ENCODE results near the gene ZNF496. TPM values are rescaled to one million over a fixed set of nuclear protein-coding genes. Genes with fewer than 3 reads are reported as not detected.
"Not testable (repeated sequence)": the region's sequence is repeated elsewhere in the genome, so short reads cannot be mapped to it uniquely, and the experiment has no call there.

ZNF496 gene
- polyA plus RNA-seq, 4 donors = 31.0 to 45.1 (median 35.9) TPM

- no peak for DNase-seq (ENCODE audit: low read depth in 4 of 4, low spot score in 3 of 4)
Observed at GRCh38 chr1:247296599-247297180, 35.0 kb downstream of the ZNF496 start.

GRCh38 chr1:247295746-247296145 is 35.9 kb downstream of the ZNF496 start:
- no peak for DNase-seq (ENCODE audit: low read depth in 4 of 4, low spot score in 3 of 4)

GRCh38 chr1:247295274-247295684 is 36.4 kb downstream of the ZNF496 start:
- DNase-seq (ENCODE audit: low read depth in 4 of 4, low spot score in 3 of 4) = no peak

GRCh38 chr1:247294282-247294681 is 37.4 kb downstream of the ZNF496 start:
- DNase-seq (ENCODE audit: low read depth in 4 of 4, low spot score in 3 of 4) = no peak

- no peak for DNase-seq (ENCODE audit: low read depth in 4 of 4, low spot score in 3 of 4)
Observed at GRCh38 chr1:247293047-247293446, 38.6 kb downstream of the ZNF496 start.

- DNase-seq (ENCODE audit: low read depth in 4 of 4, low spot score in 3 of 4) = no peak
Observed at GRCh38 chr1:247291833-247292561, 39.7 kb downstream of the ZNF496 start.

- no peak for DNase-seq (ENCODE audit: low read depth in 4 of 4, low spot score in 3 of 4)
Observed at GRCh38 chr1:247291161-247291560, 40.5 kb downstream of the ZNF496 start.

- DNase-seq (ENCODE audit: low read depth in 4 of 4, low spot score in 3 of 4) = no peak
Observed at GRCh38 chr1:247290576-247290975, 41.1 kb downstream of the ZNF496 start.

- not testable (repeated sequence) for DNase-seq (ENCODE audit: low read depth in 4 of 4, low spot score in 3 of 4)
Observed at GRCh38 chr1:247289274-247289892, 42.3 kb downstream of the ZNF496 start.

- no peak for DNase-seq (ENCODE audit: low read depth in 4 of 4, low spot score in 3 of 4)
Observed at GRCh38 chr1:247288341-247288740, 43.3 kb downstream of the ZNF496 start.

- no peak for DNase-seq (ENCODE audit: low read depth in 4 of 4, low spot score in 3 of 4)
Observed at GRCh38 chr1:247287460-247287859, 44.2 kb downstream of the ZNF496 start.

- DNase-seq (ENCODE audit: low read depth in 4 of 4, low spot score in 3 of 4) = no peak
Observed at GRCh38 chr1:247286134-247286670, 45.5 kb downstream of the ZNF496 start.

GRCh38 chr1:247281001-247281574 is 50.6 kb downstream of the ZNF496 start:
- no peak for DNase-seq (ENCODE audit: low read depth in 4 of 4, low spot score in 3 of 4)

GRCh38 chr1:247277191-247277590 is 54.5 kb downstream of the ZNF496 start:
- no peak for DNase-seq (ENCODE audit: low read depth in 4 of 4, low spot score in 3 of 4)

- DNase-seq (ENCODE audit: low read depth in 4 of 4, low spot score in 3 of 4) = no peak
Observed at GRCh38 chr1:247274605-247275256, 56.9 kb downstream of the ZNF496 start.

- no peak for DNase-seq (ENCODE audit: low read depth in 4 of 4, low spot score in 3 of 4)
Observed at GRCh38 chr1:247273013-247273412, 58.7 kb downstream of the ZNF496 start.

- no peak for DNase-seq (ENCODE audit: low read depth in 4 of 4, low spot score in 3 of 4)
Observed at GRCh38 chr1:247270003-247270402, 61.7 kb downstream of the ZNF496 start.

GRCh38 chr1:247269133-247269532 is 62.5 kb downstream of the ZNF496 start:
- no peak for DNase-seq (ENCODE audit: low read depth in 4 of 4, low spot score in 3 of 4)

GRCh38 chr1:247268390-247269045 is 63.1 kb downstream of the ZNF496 start:
- DNase-seq (ENCODE audit: low read depth in 4 of 4, low spot score in 3 of 4) = no peak

GRCh38 chr1:247266053-247266452 is 65.6 kb downstream of the ZNF496 start:
- DNase-seq (ENCODE audit: low read depth in 4 of 4, low spot score in 3 of 4) = no peak

All from left renal pelvis (tissue), 4 donors.